ENCODE results near the gene LRRC55.

LRRC55 gene

GRCh38 chr11:57140568-57140967 is 41.2 kb upstream of the LRRC55 start:
- no peak overlapping the region for H3K14ac ChIP-seq (ENCODE audit: low read length)
- no peaks in the 10 kb centered on the region for H3K36me3 ChIP-seq (ENCODE audit: control insufficient read depth in 1 of 2, insufficient read depth in 2 of 2, low read length in 2 of 2)
- H2BK120ac ChIP-seq (ENCODE audit: insufficient read depth, low read length, poor library complexity): no peak overlapping the region
- no peak overlapping the region for H3K23ac ChIP-seq (ENCODE audit: low read length)
- no peak overlapping the region for H3K4me3 ChIP-seq (ENCODE audit: low read depth, low read length)
- H4K8ac ChIP-seq (ENCODE audit: low read depth, low read length): no peak overlapping the region
- H3K79me2 ChIP-seq (ENCODE audit: control insufficient read depth, insufficient read depth, low read length, poor library complexity): no peaks in the 10 kb centered on the region
- no peaks in the 10 kb centered on the region for H3K79me1 ChIP-seq (ENCODE audit: low read length)
- H3K4me1 ChIP-seq (ENCODE audit: control insufficient read depth in 1 of 2, insufficient read depth in 2 of 2, low read length in 2 of 2): no peaks in the 10 kb centered on the region
- no peak overlapping the region for H3K4ac ChIP-seq (ENCODE audit: low read depth, low read length)
- H4K12ac ChIP-seq (ENCODE audit: low read depth, low read length): no peak overlapping the region
- no peak overlapping the region for H3K9ac ChIP-seq (ENCODE audit: low read length)
- H3K18ac ChIP-seq (ENCODE audit: low read length): no peak overlapping the region
- H2AK5ac ChIP-seq (ENCODE audit: low read length): no peak overlapping the region
- H3K9me3 ChIP-seq (ENCODE audit: insufficient read depth, low read depth, low read length): peaks cover 1% of the 10 kb centered on the region
- no peak overlapping the region for H3K4me2 ChIP-seq (ENCODE audit: low read length)
- no peak overlapping the region for H2BK5ac ChIP-seq (ENCODE audit: low read depth, low read length, poor library complexity)
- no peaks in the 10 kb centered on the region for H3K27me3 ChIP-seq (ENCODE audit: insufficient read depth, low read length)
- no peak overlapping the region for H2AFZ ChIP-seq (ENCODE audit: insufficient read depth, low read length, poor library complexity)
- H2BK12ac ChIP-seq (ENCODE audit: low read length): no peak overlapping the region
- H3K27ac ChIP-seq (ENCODE audit: low read depth, low read length): no peak overlapping the region
- WGBS (ENCODE audit: extremely low coverage, insufficient coverage, insufficient read length): 100% methylated on average over 1 of the region's 2 CpGs
- DNase-seq: no peak
- H4K91ac ChIP-seq (ENCODE audit: low read depth, low read length): no peak overlapping the region

GRCh38 chr11:57143459-57143858 is 38.3 kb upstream of the LRRC55 start:
- no peak overlapping the region for H2BK5ac ChIP-seq (ENCODE audit: low read depth, low read length, poor library complexity)
- H3K4me3 ChIP-seq (ENCODE audit: low read depth, low read length): no peak overlapping the region
- H3K9ac ChIP-seq (ENCODE audit: low read length): no peak overlapping the region
- H2BK120ac ChIP-seq (ENCODE audit: insufficient read depth, low read length, poor library complexity): no peak overlapping the region
- H3K18ac ChIP-seq (ENCODE audit: low read length): no peak overlapping the region
- no peak overlapping the region for H4K12ac ChIP-seq (ENCODE audit: low read depth, low read length)
- no peak overlapping the region for H2AK5ac ChIP-seq (ENCODE audit: low read length)
- no peak overlapping the region for H3K27ac ChIP-seq (ENCODE audit: low read depth, low read length)
- H4K8ac ChIP-seq (ENCODE audit: low read depth, low read length): no peak overlapping the region
- H2BK12ac ChIP-seq (ENCODE audit: low read length): no peak overlapping the region
- no peak overlapping the region for H3K4me2 ChIP-seq (ENCODE audit: low read length)
- no CpG with 5 or more reads among the region's 4 CpGs for WGBS (ENCODE audit: extremely low coverage, insufficient coverage, insufficient read length)
- no peak for DNase-seq
- H4K91ac ChIP-seq (ENCODE audit: low read depth, low read length): no peak overlapping the region
- H3K36me3 ChIP-seq (ENCODE audit: control insufficient read depth in 1 of 2, insufficient read depth in 2 of 2, low read length in 2 of 2): no peaks in the 10 kb centered on the region
- H2AFZ ChIP-seq (ENCODE audit: insufficient read depth, low read length, poor library complexity): no peak overlapping the region
- no peak overlapping the region for H3K23ac ChIP-seq (ENCODE audit: low read length)
- H3K14ac ChIP-seq (ENCODE audit: low read length): no peak overlapping the region
- H3K9me3 ChIP-seq (ENCODE audit: insufficient read depth, low read depth, low read length): peaks cover 2% of the 10 kb centered on the region
- H3K4me1 ChIP-seq (ENCODE audit: control insufficient read depth in 1 of 2, insufficient read depth in 2 of 2, low read length in 2 of 2): no peaks in the 10 kb centered on the region
- H3K4ac ChIP-seq (ENCODE audit: low read depth, low read length): no peak overlapping the region
- no peaks in the 10 kb centered on the region for H3K27me3 ChIP-seq (ENCODE audit: insufficient read depth, low read length)
- no peaks in the 10 kb centered on the region for H3K79me2 ChIP-seq (ENCODE audit: control insufficient read depth, insufficient read depth, low read length, poor library complexity)
- H3K79me1 ChIP-seq (ENCODE audit: low read length): no peaks in the 10 kb centered on the region

GRCh38 chr11:57144075-57144474 is 37.7 kb upstream of the LRRC55 start:
- Histone ChIP-seq H2AK5ac (ENCODE audit: low read length) (no peak overlapping the region), H3K4me2 (ENCODE audit: low read length) (no peak overlapping the region), H3K27ac (ENCODE audit: low read depth, low read length) (no peak overlapping the region), H2BK12ac (ENCODE audit: low read length) (no peak overlapping the region), H3K23ac (ENCODE audit: low read length) (no peak overlapping the region), H3K79me1 (ENCODE audit: low read length) (no peaks in the 10 kb centered on the region), H3K18ac (ENCODE audit: low read length) (no peak overlapping the region), H4K8ac (ENCODE audit: low read depth, low read length) (no peak overlapping the region), H2BK120ac (ENCODE audit: insufficient read depth, low read length, poor library complexity) (no peak overlapping the region), H2BK5ac (ENCODE audit: low read depth, low read length, poor library complexity) (no peak overlapping the region), H3K4me1 (ENCODE audit: control insufficient read depth in 1 of 2, insufficient read depth in 2 of 2, low read length in 2 of 2) (no peaks in the 10 kb centered on the region), H3K27me3 (ENCODE audit: insufficient read depth, low read length) (no peaks in the 10 kb centered on the region), H3K9me3 (ENCODE audit: insufficient read depth, low read depth, low read length) (peaks cover 2% of the 10 kb centered on the region), H3K4ac (ENCODE audit: low read depth, low read length) (no peak overlapping the region), H3K4me3 (ENCODE audit: low read depth, low read length) (no peak overlapping the region), H3K79me2 (ENCODE audit: control insufficient read depth, insufficient read depth, low read length, poor library complexity) (no peaks in the 10 kb centered on the region), H3K9ac (ENCODE audit: low read length) (no peak overlapping the region), H2AFZ (ENCODE audit: insufficient read depth, low read length, poor library complexity) (no peak overlapping the region), H3K14ac (ENCODE audit: low read length) (no peak overlapping the region), H3K36me3 (ENCODE audit: control insufficient read depth in 1 of 2, insufficient read depth in 2 of 2, low read length in 2 of 2) (no peaks in the 10 kb centered on the region), H4K12ac (ENCODE audit: low read depth, low read length) (no peak overlapping the region), H4K91ac (ENCODE audit: low read depth, low read length) (no peak overlapping the region)
- no peak for DNase-seq
- no CpG with 5 or more reads among the region's 5 CpGs for WGBS (ENCODE audit: extremely low coverage, insufficient coverage, insufficient read length)

- no peak overlapping the region for H4K8ac ChIP-seq (ENCODE audit: low read depth, low read length)
- H4K91ac ChIP-seq (ENCODE audit: low read depth, low read length): no peak overlapping the region
- no peak overlapping the region for H4K12ac ChIP-seq (ENCODE audit: low read depth, low read length)
- no peak overlapping the region for H3K14ac ChIP-seq (ENCODE audit: low read length)
- no peaks in the 10 kb centered on the region for H3K79me1 ChIP-seq (ENCODE audit: low read length)
- no peak for DNase-seq
- no peak overlapping the region for H3K4me3 ChIP-seq (ENCODE audit: low read depth, low read length)
- H3K4ac ChIP-seq (ENCODE audit: low read depth, low read length): no peak overlapping the region
- no peaks in the 10 kb centered on the region for H3K4me1 ChIP-seq (ENCODE audit: control insufficient read depth in 1 of 2, insufficient read depth in 2 of 2, low read length in 2 of 2)
- no peak overlapping the region for H2AK5ac ChIP-seq (ENCODE audit: low read length)
- H3K36me3 ChIP-seq (ENCODE audit: control insufficient read depth in 1 of 2, insufficient read depth in 2 of 2, low read length in 2 of 2): no peaks in the 10 kb centered on the region
- no peak overlapping the region for H3K23ac ChIP-seq (ENCODE audit: low read length)
- H2BK5ac ChIP-seq (ENCODE audit: low read depth, low read length, poor library complexity): no peak overlapping the region
- H3K27ac ChIP-seq (ENCODE audit: low read depth, low read length): no peak overlapping the region
- no peak overlapping the region for H3K9ac ChIP-seq (ENCODE audit: low read length)
- WGBS (ENCODE audit: extremely low coverage, insufficient coverage, insufficient read length): no CpG with 5 or more reads among the region's 9 CpGs
- peaks cover 2% of the 10 kb centered on the region for H3K9me3 ChIP-seq (ENCODE audit: insufficient read depth, low read depth, low read length)
- H3K79me2 ChIP-seq (ENCODE audit: control insufficient read depth, insufficient read depth, low read length, poor library complexity): no peaks in the 10 kb centered on the region
- H3K18ac ChIP-seq (ENCODE audit: low read length): no peak overlapping the region
- H2BK12ac ChIP-seq (ENCODE audit: low read length): no peak overlapping the region
- no peak overlapping the region for H3K4me2 ChIP-seq (ENCODE audit: low read length)
- no peak overlapping the region for H2AFZ ChIP-seq (ENCODE audit: insufficient read depth, low read length, poor library complexity)
- H3K27me3 ChIP-seq (ENCODE audit: insufficient read depth, low read length): no peaks in the 10 kb centered on the region
- H2BK120ac ChIP-seq (ENCODE audit: insufficient read depth, low read length, poor library complexity): no peak overlapping the region
Observed at GRCh38 chr11:57144531-57145320, 37.0 kb upstream of the LRRC55 start.
